A549 (cell line): ENCODE results near the gene GNG7.

Experiments used
- JUNB ChIP-seq: fragments of >200 bp; sonication (Bioruptor Twin); formaldehyde crosslinking; IDR thresholded peaks from 2 replicates; pipeline ENCODE4 v1.6.1; 2016
- TF ChIP-seq, protein P1 (sequence below): fragments of >200 bp; sonication (Bioruptor Twin); formaldehyde crosslinking; IDR thresholded peaks from 3 replicates; pipeline ENCODE4 v1.5.1; 2016

GRCh38 chr19:2547721-2548120 is 154.8 kb downstream of the GNG7 start:
- TF ChIP-seq, protein P1, sequence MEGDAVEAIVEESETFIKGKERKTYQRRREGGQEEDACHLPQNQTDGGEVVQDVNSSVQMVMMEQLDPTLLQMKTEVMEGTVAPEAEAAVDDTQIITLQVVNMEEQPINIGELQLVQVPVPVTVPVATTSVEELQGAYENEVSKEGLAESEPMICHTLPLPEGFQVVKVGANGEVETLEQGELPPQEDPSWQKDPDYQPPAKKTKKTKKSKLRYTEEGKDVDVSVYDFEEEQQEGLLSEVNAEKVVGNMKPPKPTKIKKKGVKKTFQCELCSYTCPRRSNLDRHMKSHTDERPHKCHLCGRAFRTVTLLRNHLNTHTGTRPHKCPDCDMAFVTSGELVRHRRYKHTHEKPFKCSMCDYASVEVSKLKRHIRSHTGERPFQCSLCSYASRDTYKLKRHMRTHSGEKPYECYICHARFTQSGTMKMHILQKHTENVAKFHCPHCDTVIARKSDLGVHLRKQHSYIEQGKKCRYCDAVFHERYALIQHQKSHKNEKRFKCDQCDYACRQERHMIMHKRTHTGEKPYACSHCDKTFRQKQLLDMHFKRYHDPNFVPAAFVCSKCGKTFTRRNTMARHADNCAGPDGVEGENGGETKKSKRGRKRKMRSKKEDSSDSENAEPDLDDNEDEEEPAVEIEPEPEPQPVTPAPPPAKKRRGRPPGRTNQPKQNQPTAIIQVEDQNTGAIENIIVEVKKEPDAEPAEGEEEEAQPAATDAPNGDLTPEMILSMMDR: no peak
- TF ChIP-seq JUNB: no peak
